GM12878 (cell line): ENCODE measurements around the gene ISG15. TPM values are rescaled to one million over a fixed set of nuclear protein-coding genes. Genes with fewer than 3 reads are reported as not detected.

ENCODE experiments used
- CBFB ChIP-seq: IDR thresholded peaks from 2 replicates; pipeline ENCODE4 v1.6.1; 2016; ENCODE audit warnings: antibody characterized with exemption, low read depth
- CBX3 ChIP-seq: fragments of 200-600 bp; sonication (generic); IDR thresholded peaks from 2 replicates; pipeline ENCODE4 v1.6.1; 2016; ENCODE audit warnings: low read depth, borderline replicate concordance
- CHD4 ChIP-seq: fragments of 200-600 bp; sonication (generic); IDR thresholded peaks from 2 replicates; pipeline ENCODE4 v1.6.1; 2016; ENCODE audit warnings: mild to moderate bottlenecking
- CREB1 ChIP-seq: IDR thresholded peaks from 2 replicates; pipeline ENCODE4 v1.6.1; 2012; ENCODE audit warnings: low read depth, mild to moderate bottlenecking, inconsistent platforms
- CUX1 ChIP-seq: IDR thresholded peaks from 2 replicates; pipeline ENCODE4 v1.6.1; 2012; ENCODE audit warnings: improper control_type of control experiment, low read depth, low read length; ENCODE audit not compliant: insufficient replicate concordance
- IKZF1 ChIP-seq: fragments of 450-650 bp; conservative IDR thresholded peaks from 2 replicates; pipeline ENCODE4 v1.6.1; 2017; ENCODE audit warnings: antibody characterized with exemption, mild to moderate bottlenecking
- JUND ChIP-seq: IDR thresholded peaks from 2 replicates; pipeline ENCODE4 v1.6.1; 2012; ENCODE audit warnings: low read depth, mild to moderate bottlenecking, low read length, improper control_type of control experiment, moderate library complexity
- MEF2B ChIP-seq: fragments of 450-650 bp; IDR thresholded peaks from 2 replicates; pipeline ENCODE4 v1.6.1; 2018; ENCODE audit warnings: mild to moderate bottlenecking, moderate library complexity; ENCODE audit not compliant: partially characterized antibody, poor library complexity, severe bottlenecking
- PML ChIP-seq: IDR thresholded peaks from 2 replicates; pipeline ENCODE4 v1.6.1; 2012; ENCODE audit warnings: low read length, inconsistent platforms
- SMAD1 ChIP-seq: fragments of 450-650 bp; IDR thresholded peaks from 2 replicates; pipeline ENCODE4 v1.6.1; 2018; ENCODE audit warnings: mild to moderate bottlenecking, low read depth; ENCODE audit not compliant: partially characterized antibody
- SMARCA5 ChIP-seq: fragments of 450-650 bp; IDR thresholded peaks from 2 replicates; pipeline ENCODE4 v1.6.1; 2017; ENCODE audit warnings: mild to moderate bottlenecking
- SPI1 ChIP-seq: IDR thresholded peaks from 2 replicates; pipeline ENCODE4 v1.6.1; 2011; ENCODE audit warnings: low read depth, mild to moderate bottlenecking, low read length, moderate library complexity, borderline replicate concordance; ENCODE audit not compliant: insufficient read depth
- TCF3 ChIP-seq: IDR thresholded peaks from 2 replicates; pipeline ENCODE4 v1.6.1; 2012; ENCODE audit warnings: low read depth, mild to moderate bottlenecking, low read length, borderline replicate concordance; ENCODE audit not compliant: insufficient read depth
- ZBTB33 ChIP-seq: fragments of 450-650 bp; IDR thresholded peaks from 2 replicates; pipeline ENCODE4 v1.6.1; 2017; ENCODE audit warnings: mild to moderate bottlenecking
- ZNF384 ChIP-seq: IDR thresholded peaks from 2 replicates; pipeline ENCODE4 v1.6.1; 2012; ENCODE audit warnings: low read depth, mild to moderate bottlenecking, low read length, improper control_type of control experiment, borderline replicate concordance
- polyA plus RNA-seq, 11 experiments: library from polyadenylated mRNA; depleted of rRNA in 4 of 11; unstranded in 6 of 11; stranded (reverse) in 5 of 11; fragments of >200 nt; fragmentation: Nextera tagmentation in 4 of 11; fragmentation: Illumina TruSeq in 1 of 11; extraction: Ambion mirVana in 4 of 11; extraction: Trizol in 1 of 11; gene quantifications; 1 replicate in 1 of 11; 2 replicates in 10 of 11; pipeline versions ENCODE4 v1.2.1 to v1.2.3, GENCODE V29; 2011 to 2016; ENCODE audit warnings: inconsistent platforms in 2 of 11, missing spikeins in 2 of 11, low read depth in 1 of 11
- total RNA-seq, 4 experiments: library from RNA; depleted of rRNA in 3 of 4; stranded (reverse); fragments of >200 nt in 3 of 4; fragmentation: Illumina TruSeq in 1 of 4; extraction: Trizol in 1 of 4; gene quantifications; 2 replicates each; pipeline versions ENCODE4 v1.2.1 to v1.2.3, GENCODE V29; 2013 to 2021

ISG15 gene
- total and polyA plus RNA-seq, 10 of the 15 experiments (the other 5 are each of a cell fraction or from before 2014, with no cell fraction given): 7.8 to 384 (median 274) TPM

- TF ChIP-seq JUND (no peak; the same call in 1 of the 2 replicates), CBFB (0 out of 2 replicates have a peak, but pooled peaks have one; percentile 26), SMARCA5 (no peak; the same call in 1 of the 2 replicates), CUX1 (no peak), SMAD1 (peak; percentile 47), TCF3 (peak; percentile 54; the same call in 1 of the 2 replicates), CHD4 (no peak), ZBTB33 (no peak), SPI1 (no peak), CREB1 (peak; percentile 78), CBX3 (no peak), MEF2B (peak; percentile 85), PML (no peak), IKZF1 (peak; percentile 93), ZNF384 (no peak)
- TF ChIP-seq, all 136 proteins: peak for 49
These were observed at the start of gene ISG15 (continued) for GRCh38 chr1:1013105-1013921.
